ENCODE measurements around the gene CSF2. TPM values are rescaled to one million over a fixed set of nuclear protein-coding genes. Genes with fewer than 3 reads are reported as not detected.

Gene CSF2
- total and polyA plus RNA-seq, 2 of the 13 experiments (the other 11 are each of a cell fraction or from before 2014, with no cell fraction given), result not detected

DNA sequence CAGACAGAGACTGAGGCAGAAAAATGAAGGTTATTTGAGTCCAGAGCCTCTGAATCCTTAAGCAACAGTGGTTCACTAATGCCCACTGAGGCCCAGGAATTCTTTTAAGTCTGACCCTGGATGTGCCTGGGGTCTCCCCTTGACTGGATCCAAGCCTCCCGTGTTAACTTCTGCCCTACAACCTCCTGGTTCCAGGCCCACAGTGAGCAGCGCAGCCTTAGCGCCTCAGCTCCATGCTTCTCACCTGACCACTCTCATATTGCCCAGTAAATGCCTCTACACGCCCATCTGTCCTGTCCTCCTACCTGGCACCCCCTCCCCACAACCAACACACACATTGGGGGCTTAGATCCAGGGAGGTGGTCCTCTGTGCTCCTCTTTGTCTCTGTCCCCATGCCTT lies 6.7 kb upstream of the CSF2 start:
- CTCF ChIA-PET (ENCODE audit: low intra/inter-chr PET ratio, low total read pairs), result no interaction called here
- Histone ChIP-seq H3K27ac (ENCODE audit: extremely low read length, insufficient read depth, low read length) (no peak overlapping the region), H3K4me3 (replicated peaks in 1 of 3; ENCODE audit: insufficient read depth in 1 of 3, low read depth in 2 of 3, low read length in 3 of 3) (no peak overlapping the region), H3K4me1 (ENCODE audit: insufficient read depth, low read length) (peaks cover 12% of the 10 kb centered on the region), H2AFZ (ENCODE audit: low read length) (no peak overlapping the region), H4K20me1 (ENCODE audit: insufficient read depth, low read length) (no peaks in the 10 kb centered on the region), H3K27me3 (ENCODE audit: control insufficient read depth in 1 of 2, insufficient read depth in 2 of 2, low read length in 2 of 2) (peaks cover 7 to 45% of the 10 kb centered on the region in 2 experiments; a peak in 3 of 5 replicates), H3K9me3 (ENCODE audit: low read length) (no peaks in the 10 kb centered on the region), H3K9ac (ENCODE audit: insufficient read depth, low read depth, low read length) (no peak overlapping the region), H3K4me2 (ENCODE audit: low read depth, low read length) (no peak overlapping the region), H3K79me2 (ENCODE audit: insufficient read depth, low read length) (no peaks in the 10 kb centered on the region), H3K36me3 (replicated peaks in 1 of 2; ENCODE audit: control insufficient read depth in 1 of 2, insufficient read depth in 2 of 2, low read length in 2 of 2) (no peaks in the 10 kb centered on the region)
- no peak for DNase-seq (ENCODE audit: low spot score)
- intact Hi-C loops (cut with micrococcal nuclease; ENCODE audit: unreplicated experiment) (loop anchor here (5.0 kb wide), 1 partner anchor 110 kb away; no protein-coding TSS in a partner anchor), in situ Hi-C loops (cut with HindIII; ENCODE audit: extremely low pct_ligation_motif_present, low pct_unique_long_range_greater_than_20kb) (no loop called here)
- no TSS peak for BruUV-seq (replicated peaks)
- no peak for FAIRE-seq
- 0% methylated on average over 1 of the region's 4 CpGs for WGBS (ENCODE audit: low lambda C conversion rate)
- POLR2A ChIA-PET, result no interaction called here
- no peak for ATAC-seq
- TF ChIP-seq, protein P1, sequence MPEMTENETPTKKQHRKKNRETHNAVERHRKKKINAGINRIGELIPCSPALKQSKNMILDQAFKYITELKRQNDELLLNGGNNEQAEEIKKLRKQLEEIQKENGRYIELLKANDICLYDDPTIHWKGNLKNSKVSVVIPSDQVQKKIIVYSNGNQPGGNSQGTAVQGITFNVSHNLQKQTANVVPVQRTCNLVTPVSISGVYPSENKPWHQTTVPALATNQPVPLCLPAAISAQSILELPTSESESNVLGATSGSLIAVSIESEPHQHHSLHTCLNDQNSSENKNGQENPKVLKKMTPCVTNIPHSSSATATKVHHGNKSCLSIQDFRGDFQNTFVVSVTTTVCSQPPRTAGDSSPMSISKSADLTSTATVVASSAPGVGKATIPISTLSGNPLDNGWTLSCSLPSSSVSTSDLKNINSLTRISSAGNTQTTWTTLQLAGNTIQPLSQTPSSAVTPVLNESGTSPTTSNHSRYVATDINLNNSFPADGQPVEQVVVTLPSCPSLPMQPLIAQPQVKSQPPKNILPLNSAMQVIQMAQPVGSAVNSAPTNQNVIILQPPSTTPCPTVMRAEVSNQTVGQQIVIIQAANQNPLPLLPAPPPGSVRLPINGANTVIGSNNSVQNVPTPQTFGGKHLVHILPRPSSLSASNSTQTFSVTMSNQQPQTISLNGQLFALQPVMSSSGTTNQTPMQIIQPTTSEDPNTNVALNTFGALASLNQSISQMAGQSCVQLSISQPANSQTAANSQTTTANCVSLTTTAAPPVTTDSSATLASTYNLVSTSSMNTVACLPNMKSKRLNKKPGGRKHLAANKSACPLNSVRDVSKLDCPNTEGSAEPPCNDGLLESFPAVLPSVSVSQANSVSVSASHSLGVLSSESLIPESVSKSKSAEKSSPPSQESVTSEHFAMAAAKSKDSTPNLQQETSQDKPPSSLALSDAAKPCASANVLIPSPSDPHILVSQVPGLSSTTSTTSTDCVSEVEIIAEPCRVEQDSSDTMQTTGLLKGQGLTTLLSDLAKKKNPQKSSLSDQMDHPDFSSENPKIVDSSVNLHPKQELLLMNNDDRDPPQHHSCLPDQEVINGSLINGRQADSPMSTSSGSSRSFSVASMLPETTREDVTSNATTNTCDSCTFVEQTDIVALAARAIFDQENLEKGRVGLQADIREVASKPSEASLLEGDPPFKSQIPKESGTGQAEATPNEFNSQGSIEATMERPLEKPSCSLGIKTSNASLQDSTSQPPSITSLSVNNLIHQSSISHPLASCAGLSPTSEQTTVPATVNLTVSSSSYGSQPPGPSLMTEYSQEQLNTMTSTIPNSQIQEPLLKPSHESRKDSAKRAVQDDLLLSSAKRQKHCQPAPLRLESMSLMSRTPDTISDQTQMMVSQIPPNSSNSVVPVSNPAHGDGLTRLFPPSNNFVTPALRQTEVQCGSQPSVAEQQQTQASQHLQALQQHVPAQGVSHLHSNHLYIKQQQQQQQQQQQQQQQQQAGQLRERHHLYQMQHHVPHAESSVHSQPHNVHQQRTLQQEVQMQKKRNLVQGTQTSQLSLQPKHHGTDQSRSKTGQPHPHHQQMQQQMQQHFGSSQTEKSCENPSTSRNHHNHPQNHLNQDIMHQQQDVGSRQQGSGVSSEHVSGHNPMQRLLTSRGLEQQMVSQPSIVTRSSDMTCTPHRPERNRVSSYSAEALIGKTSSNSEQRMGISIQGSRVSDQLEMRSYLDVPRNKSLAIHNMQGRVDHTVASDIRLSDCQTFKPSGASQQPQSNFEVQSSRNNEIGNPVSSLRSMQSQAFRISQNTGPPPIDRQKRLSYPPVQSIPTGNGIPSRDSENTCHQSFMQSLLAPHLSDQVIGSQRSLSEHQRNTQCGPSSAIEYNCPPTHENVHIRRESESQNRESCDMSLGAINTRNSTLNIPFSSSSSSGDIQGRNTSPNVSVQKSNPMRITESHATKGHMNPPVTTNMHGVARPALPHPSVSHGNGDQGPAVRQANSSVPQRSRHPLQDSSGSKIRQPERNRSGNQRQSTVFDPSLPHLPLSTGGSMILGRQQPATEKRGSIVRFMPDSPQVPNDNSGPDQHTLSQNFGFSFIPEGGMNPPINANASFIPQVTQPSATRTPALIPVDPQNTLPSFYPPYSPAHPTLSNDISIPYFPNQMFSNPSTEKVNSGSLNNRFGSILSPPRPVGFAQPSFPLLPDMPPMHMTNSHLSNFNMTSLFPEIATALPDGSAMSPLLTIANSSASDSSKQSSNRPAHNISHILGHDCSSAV (CRISPR knock-in tag; IDR thresholded peaks at IDR 0.05; ENCODE audit: borderline replicate concordance), result no peak
- TF ChIP-seq ZNF143 (CRISPR knock-in tag; IDR thresholded peaks at IDR 0.05) (no peak), POLR2G (IDR thresholded peaks at IDR 0.05; ENCODE audit: low read depth, low read length) (no peak), SATB2 (CRISPR knock-in tag; IDR thresholded peaks at IDR 0.05) (no peak), SOX5 (CRISPR knock-in tag; IDR thresholded peaks at IDR 0.05; ENCODE audit: borderline replicate concordance) (no peak), ARID2 (CRISPR knock-in tag; IDR thresholded peaks at IDR 0.05; ENCODE audit: borderline replicate concordance) (no peak), SPEN (CRISPR knock-in tag; IDR thresholded peaks at IDR 0.05; ENCODE audit: low read depth) (no peak), NFRKB (IDR thresholded peaks at IDR 0.05) (no peak), NFATC3 (CRISPR knock-in tag; IDR thresholded peaks at IDR 0.05) (no peak), XBP1 (CRISPR knock-in tag; IDR thresholded peaks at IDR 0.05) (no peak), HDAC1 (CRISPR knock-in tag; IDR thresholded peaks at IDR 0.05) (no peak), THYN1 (CRISPR knock-in tag; IDR thresholded peaks at IDR 0.05; ENCODE audit: borderline replicate concordance, low read depth) (no peak), ARHGAP35 (CRISPR knock-in tag; IDR thresholded peaks at IDR 0.05; ENCODE audit: borderline replicate concordance) (no peak), TBL1XR1 (IDR thresholded peaks at IDR 0.05; ENCODE audit: borderline replicate concordance, low read length, partially characterized antibody) (no peak)
- TF ChIP-seq, protein P2, sequence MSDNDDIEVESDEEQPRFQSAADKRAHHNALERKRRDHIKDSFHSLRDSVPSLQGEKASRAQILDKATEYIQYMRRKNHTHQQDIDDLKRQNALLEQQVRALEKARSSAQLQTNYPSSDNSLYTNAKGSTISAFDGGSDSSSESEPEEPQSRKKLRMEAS (IDR thresholded peaks at IDR 0.05), result no peak
- TF ChIP-seq, protein P3, sequence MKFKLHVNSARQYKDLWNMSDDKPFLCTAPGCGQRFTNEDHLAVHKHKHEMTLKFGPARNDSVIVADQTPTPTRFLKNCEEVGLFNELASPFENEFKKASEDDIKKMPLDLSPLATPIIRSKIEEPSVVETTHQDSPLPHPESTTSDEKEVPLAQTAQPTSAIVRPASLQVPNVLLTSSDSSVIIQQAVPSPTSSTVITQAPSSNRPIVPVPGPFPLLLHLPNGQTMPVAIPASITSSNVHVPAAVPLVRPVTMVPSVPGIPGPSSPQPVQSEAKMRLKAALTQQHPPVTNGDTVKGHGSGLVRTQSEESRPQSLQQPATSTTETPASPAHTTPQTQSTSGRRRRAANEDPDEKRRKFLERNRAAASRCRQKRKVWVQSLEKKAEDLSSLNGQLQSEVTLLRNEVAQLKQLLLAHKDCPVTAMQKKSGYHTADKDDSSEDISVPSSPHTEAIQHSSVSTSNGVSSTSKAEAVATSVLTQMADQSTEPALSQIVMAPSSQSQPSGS (CRISPR knock-in tag; IDR thresholded peaks at IDR 0.05), result no peak
